AG08396 (cell line): Measurements from ENCODE around the gene PRELID1.
"Not testable (repeated sequence)": the region's sequence is repeated elsewhere in the genome, so short reads cannot be mapped to it uniquely, and the experiment has no call there.

Experiments
- DNase-seq: peaks from one replicate; pipeline ENCODE4 v3.0.0; 2012; ENCODE audit warnings: low spot score, mixed read lengths

Gene PRELID1

DNA sequence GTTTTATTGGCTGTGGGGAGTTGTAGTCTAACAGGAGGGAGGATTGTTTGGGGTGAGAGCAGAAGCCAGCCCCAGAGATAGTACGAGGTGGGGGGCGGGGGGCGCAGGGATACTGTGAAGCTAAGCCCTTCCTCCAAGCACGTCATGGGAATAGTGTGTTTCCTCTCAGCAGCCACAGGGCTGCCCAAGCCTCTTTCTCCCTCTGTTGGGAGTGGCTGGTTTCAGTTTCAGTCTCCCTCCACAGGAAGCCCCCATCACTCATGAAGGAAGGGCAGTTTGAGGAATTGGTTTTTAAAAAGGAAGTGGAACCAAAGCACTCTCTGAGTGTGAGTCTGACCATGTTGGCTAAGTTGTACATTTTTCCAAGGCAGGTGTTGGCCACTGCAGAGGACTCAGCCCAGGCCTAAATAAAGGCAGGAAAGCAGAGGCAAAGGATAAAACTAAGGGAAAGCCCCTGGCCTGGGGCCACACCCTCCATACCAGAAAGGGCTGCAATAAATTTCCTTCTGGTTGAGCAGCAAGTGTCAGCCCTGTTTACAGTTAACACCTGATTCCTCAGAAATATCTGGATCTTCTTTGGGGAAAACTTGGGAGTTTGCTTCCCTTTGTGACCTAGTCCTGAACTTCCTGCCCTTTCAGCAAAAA, 3.2 kb upstream of the PRELID1 start:
- DNase-seq, result peak; percentile 66

GRCh38 chr5:177300951-177301350, 2.6 kb upstream of the PRELID1 start:
- DNase-seq, result no peak

GRCh38 chr5:177301503-177302165, 2.0 kb upstream of the PRELID1 start:
- DNase-seq, result no peak

- DNase-seq, result no peak
Observed at GRCh38 chr5:177302354-177303110, 1.1 kb upstream of the PRELID1 start.

DNA sequence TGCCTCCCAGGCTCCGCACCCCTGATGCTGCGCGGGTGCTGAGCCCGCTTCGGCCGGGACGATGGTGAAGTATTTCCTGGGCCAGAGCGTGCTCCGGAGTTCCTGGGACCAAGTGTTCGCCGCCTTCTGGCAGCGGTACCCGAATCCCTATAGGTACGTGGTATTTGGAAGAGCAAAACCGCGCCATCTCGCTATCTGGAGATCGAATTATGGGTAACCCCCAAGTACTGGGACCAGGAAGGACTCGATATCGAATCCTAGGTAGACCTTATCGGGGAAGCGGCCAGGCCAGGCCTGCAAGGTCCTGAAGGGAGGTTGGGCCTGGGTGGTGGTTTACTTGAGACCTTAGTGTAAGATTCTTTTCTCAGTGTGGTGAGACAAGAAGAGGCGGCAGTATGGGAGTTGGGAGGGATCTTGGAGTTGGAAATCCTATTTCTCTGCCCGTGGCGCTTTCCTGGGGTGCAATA, 359 bp downstream of the PRELID1 start:
- no peak for DNase-seq

DNA sequence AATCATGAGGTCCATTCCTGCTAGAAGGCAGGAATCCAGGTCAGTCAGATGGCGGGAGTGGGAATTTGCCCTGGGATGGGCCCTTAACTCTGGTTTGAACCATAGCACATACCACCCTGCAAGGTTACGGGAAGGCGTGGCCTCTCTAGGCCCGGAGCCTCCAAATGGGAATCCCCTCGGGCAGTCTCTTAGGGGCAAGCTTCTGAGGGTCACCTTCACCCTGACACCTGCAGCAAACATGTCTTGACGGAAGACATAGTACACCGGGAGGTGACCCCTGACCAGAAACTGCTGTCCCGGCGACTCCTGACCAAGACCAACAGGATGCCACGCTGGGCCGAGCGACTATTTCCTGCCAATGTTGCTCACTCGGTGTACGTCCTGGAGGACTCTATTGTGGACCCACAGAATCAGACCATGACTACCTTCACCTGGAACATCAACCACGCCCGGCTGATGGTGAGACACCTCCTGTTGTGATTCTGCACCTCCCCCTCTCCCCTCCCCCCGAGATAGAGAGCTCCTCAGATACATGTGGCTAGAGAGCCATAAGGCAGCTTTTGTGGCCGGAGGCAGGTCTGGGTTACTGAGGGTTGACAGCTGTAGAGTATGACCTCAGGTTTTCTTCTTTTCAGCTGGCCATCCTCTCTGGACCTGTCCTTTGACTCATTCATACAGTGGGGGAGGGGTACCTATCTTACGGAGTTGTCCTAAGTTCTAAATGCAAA, 957 bp downstream of the PRELID1 start:
- DNase-seq, result no peak

- not testable (repeated sequence) for DNase-seq
Observed at GRCh38 chr5:177306103-177306640, 2.6 kb downstream of the PRELID1 start.

GRCh38 chr5:177306674-177307543, 3.3 kb downstream of the PRELID1 start:
- no peak for DNase-seq

DNA sequence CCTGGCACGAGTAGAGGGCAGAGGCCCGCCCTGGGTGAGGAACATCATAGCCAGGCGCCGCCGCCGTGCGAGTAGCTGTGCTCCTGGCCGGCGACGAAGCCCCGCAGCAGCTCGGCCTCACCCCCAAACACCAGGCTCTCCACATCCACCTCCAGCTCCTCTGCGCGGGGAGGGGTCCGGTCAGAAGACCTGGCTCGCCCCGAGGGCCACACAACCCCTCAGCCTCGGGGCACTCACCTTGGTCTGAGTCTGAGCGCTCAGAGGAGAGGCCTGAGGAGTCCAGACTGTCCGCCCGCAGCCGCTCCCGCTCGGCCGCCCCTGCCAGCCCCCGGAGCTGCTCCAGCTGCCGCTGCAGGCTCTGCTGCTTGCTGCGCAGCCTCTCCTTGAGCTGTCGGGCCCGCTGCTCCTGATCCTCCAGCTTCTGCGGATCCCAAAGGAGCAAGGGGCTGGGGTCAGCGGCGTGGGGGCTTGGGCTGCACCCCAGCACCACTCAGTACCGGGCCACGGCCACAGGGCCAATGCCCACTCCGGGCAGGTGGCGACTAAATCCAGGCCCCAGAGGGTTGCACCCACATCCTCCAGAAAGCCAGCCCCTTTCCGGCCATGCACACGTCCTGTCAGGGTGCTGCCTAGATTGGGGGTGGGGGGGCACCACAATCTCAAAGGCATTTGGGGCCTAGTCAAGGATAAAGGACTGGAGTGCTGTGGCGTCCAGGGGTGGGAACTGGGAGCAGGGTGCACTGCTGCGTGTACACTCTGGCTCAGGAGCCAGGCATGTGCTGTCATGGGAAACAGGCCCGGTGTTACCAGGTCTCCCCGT, 4.2 kb downstream of the PRELID1 start:
- no peak for DNase-seq

DNA sequence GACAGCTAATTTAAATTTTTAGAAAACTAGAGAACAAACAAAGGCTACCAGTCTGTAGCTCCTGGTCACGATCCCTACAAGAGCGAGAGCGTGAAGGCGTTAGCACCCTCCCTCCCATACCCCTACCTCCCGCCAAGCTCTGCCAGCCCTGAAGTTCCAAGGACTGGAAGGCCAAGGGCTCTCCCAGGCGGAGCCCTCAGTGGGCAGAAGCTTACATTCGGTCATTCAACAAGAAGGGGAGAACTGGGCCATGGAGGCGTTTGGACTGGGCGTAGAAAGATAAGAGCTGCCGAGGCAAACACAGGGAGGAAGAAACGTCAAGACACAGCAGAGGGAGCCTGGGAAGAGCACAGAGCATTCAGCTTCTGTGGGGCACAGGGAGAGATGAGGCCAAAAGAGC, 5.1 kb downstream of the PRELID1 start:
- no peak for DNase-seq

DNA sequence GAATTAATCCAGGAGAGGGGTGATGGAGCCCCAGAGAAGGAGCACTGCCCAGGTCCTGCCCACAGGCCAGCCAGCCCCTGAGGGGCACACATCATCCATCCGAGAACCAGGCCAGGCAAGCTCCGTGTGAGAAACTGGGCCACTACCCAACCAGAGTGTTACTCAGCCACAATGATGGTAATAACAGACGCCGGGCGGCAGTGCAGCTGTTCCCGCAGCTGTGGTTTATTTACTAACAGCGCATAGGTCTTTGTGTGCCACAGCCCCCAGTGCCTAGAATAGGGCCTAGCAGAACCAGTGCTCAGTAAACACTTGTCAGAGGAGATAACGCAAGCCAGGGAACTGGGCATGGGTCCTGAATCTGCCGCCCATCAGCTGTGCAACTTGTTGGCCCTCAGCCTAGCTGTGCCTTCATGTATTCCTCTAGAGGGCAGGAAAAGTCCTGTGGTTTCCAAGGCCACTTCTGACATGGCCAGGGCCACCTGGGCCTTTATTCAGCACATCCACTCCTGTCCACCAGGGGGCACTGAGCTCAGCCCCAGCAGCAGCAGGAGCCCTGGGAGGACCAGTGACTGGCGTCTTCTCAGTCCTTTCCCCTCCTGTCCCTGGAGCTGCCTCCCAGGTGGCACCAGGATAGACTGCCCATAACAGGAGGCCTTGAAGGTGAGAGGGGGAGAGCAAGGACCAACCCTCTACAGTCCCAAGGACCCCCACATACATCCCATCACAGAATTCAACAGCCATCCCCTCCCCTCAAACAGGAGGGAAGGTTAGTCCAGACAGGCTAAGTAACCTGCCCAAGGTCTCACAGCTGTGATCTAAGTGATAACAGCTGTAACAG, 6.0 kb downstream of the PRELID1 start:
- peak; percentile 70 for DNase-seq

- DNase-seq, result no peak
Observed at GRCh38 chr5:177310332-177310731, 6.7 kb downstream of the PRELID1 start.

DNA sequence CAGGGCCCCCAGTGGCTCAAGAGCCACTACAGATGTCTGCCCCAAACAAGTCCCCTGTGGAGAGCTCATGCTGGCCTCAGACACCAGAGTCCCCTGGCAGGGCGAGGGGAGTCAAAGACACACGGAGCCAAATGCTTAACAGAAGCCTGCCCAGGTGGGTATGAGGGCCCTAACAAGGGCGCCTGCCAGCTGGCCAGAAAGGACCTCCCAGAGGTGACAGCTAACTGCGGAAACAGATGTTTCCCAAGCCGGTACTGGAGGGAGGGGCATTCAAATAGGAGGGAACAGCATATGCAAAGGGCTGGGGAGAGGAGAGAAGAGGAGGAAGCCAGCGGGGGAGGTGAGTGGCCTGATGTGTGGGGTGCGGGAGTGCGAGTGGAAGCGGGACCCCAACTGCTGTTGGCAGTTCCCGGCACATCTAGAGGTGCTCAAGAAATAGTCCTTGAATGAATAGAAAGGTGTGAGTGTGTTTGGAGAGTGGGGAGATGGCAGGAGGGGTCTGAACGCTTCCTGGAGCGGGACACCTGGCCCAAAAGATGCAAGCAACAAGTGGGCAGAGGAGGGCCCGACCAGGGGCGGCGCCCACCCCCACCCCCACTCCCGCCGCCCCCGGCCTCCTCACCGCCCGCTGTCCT, 7.3 kb downstream of the PRELID1 start:
- DNase-seq, result no peak

GRCh38 chr5:177311392-177311722, 7.8 kb downstream of the PRELID1 start:
- DNase-seq, result no peak

DNA sequence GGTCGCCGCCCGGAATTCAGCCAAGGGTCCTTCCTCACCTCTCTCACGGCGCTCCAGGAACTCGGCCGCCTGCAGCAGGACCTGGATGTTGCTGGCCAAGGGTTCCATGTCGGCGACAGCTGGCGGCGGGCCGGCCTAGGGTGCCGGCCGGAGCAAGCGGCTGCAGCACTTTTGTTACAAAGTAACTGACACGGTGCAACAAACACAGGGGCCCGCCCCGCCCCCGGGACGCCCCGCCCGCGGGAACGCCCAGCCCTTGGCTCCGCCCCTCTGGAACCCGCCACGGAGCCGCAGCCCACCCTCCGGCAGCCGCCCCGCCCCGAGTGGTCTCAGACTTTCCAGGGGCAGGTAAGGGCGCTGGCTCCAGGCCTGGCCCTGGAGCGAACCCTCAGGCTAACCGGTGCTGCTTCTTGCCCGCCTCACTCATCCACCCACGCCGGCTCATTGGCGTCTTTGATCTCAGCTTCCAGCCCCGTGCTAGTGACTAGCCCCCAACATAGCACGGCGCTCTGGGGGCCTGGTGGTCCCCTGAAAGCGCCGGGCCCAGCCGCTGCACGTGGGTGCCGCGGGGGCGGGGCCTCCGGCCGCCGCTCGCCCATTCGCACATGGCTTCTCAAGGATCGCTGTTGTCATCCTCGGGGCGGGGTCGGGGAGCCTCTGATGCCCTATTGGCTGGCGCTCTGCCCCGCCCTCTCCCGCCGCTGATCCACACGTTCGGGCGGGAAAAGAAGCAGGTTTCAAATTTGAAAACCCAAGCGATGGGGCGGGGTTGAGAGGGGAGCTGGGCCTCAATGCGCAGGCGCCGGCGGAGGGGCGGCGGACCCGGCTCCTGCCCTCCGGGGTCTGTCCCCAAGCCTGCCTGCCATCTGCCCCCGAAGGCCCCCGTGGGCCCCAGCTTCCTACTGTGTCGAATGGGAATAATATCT, 8.4 kb downstream of the PRELID1 start, which contains the start of gene MXD3:
Gene MXD3 (minus strand): TSS at position 176 of the 926 bp plus-strand sequence. CDS start 68 bp downstream, at position 108.
- DNase-seq, result peak; percentile 98

GRCh38 chr5:177312649-177313181, 9.1 kb downstream of the PRELID1 start:
- no peak for DNase-seq

DNA sequence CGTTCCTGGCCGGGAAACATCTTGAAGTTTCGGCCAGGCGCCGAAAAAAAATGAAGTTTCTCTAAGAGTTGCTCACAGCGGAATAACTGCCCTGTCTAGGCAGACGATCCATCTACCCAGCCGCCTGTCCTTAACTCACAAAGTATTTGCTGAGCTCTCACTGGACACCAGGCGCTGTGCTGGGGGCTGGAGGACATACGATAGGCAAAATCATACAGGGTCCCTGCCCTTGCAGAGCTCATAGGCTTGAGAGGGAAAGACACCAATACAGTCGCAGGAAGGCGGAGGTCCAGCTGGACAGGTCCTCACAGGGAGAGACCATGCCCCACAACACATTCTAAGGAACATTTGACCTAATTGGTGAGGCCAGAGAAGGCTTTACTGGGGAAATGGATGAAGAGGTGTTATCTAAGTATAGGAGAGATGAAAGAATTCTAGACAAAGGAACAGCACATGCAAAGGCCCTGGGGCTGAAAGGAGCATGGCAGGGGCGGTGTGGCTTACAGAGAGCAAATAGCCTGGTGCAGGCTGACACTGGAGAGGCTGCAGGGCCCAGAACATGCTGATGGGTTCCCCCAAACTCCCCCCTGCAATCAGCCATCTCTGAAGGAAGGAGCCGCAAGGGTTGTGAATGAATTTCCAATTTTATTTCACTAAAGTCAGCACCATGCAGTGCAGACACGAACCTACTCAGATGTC, 10.1 kb downstream of the PRELID1 start:
- DNase-seq, result no peak
